Astrocyte (in vitro differentiated cells and primary cell): ENCODE data around the gene COX19. TPM values are rescaled to one million over a fixed set of nuclear protein-coding genes. Genes with fewer than 3 reads are reported as not detected.

ENCODE experiments used
- DNase-seq: peaks from one replicate; pipeline ENCODE4 v3.0.0-alpha.2; 2010; ENCODE audit warnings: low read depth
- FAIRE-seq: peaks from 2 replicates; lab custom pipeline; 2011; peaks lifted over from hg19 to GRCh38; lab: Jason Lieb, UNC
- H2AFZ ChIP-seq: 2 replicates; pipeline ENCODE4 v1.6.0; 2012; ENCODE audit warnings: low read depth, low read length, inconsistent platforms
- H3K27ac ChIP-seq: 2 replicates; pipeline ENCODE4 v1.5.1; 2011; ENCODE audit warnings: low read depth, low read length, inconsistent platforms
- H3K27me3 ChIP-seq: 2 replicates; pipeline ENCODE4 v1.6.0; 2011; ENCODE audit warnings: low read length, inconsistent platforms; ENCODE audit not compliant: insufficient read depth
- H3K36me3 ChIP-seq: 2 replicates; pipeline ENCODE4 v1.5.1; 2011; ENCODE audit warnings: low read length, inconsistent platforms; ENCODE audit not compliant: insufficient read depth
- H3K4me1 ChIP-seq: 2 replicates; pipeline ENCODE4 v1.5.1; 2011; ENCODE audit warnings: low read length, inconsistent platforms; ENCODE audit not compliant: insufficient read depth
- H3K4me2 ChIP-seq: 2 replicates; pipeline ENCODE4 v1.6.0; 2012; ENCODE audit warnings: low read length, inconsistent platforms
- H3K4me3 ChIP-seq: 2 replicates; pipeline ENCODE4 v1.5.1; 2011; ENCODE audit warnings: low read depth, mild to moderate bottlenecking, low read length, inconsistent platforms; ENCODE audit not compliant: insufficient read depth
- H3K79me2 ChIP-seq: 2 replicates; pipeline ENCODE4 v1.6.0; 2012; ENCODE audit warnings: mild to moderate bottlenecking, low read length, inconsistent platforms; ENCODE audit not compliant: insufficient read depth
- H3K9ac ChIP-seq: 2 replicates; pipeline ENCODE4 v1.6.0; 2012; ENCODE audit warnings: mild to moderate bottlenecking, low read length, inconsistent platforms
- H3K9me3 ChIP-seq: 2 replicates; pipeline ENCODE4 v1.5.1; 2012; ENCODE audit warnings: low read depth, mild to moderate bottlenecking, low read length, inconsistent platforms; ENCODE audit not compliant: insufficient read depth
- H4K20me1 ChIP-seq: 2 replicates; pipeline ENCODE4 v1.6.0; 2012; ENCODE audit warnings: low read length, inconsistent platforms; ENCODE audit not compliant: insufficient read depth
- H3K27ac Mint-ChIP-seq: one replicate; pipeline ENCODE4 v1.8.0; 2021; ENCODE audit warnings: mild to moderate bottlenecking, mixed read lengths; ENCODE audit not compliant: unreplicated experiment
- H3K27me3 Mint-ChIP-seq: one replicate; pipeline ENCODE4 v1.8.0; 2021; ENCODE audit warnings: low read depth, mixed read lengths; ENCODE audit not compliant: unreplicated experiment
- H3K36me3 Mint-ChIP-seq: one replicate; pipeline ENCODE4 v1.8.0; 2021; ENCODE audit warnings: low read depth, mixed read lengths; ENCODE audit not compliant: unreplicated experiment
- H3K4me1 Mint-ChIP-seq: one replicate; pipeline ENCODE4 v1.8.0; 2021; ENCODE audit warnings: low read depth, mixed read lengths; ENCODE audit not compliant: unreplicated experiment
- H3K4me3 Mint-ChIP-seq: one replicate; pipeline ENCODE4 v1.8.0; 2021; ENCODE audit warnings: mild to moderate bottlenecking, moderate library complexity, mixed read lengths; ENCODE audit not compliant: unreplicated experiment
- H3K9me3 Mint-ChIP-seq: one replicate; pipeline ENCODE4 v1.8.0; 2021; ENCODE audit warnings: mild to moderate bottlenecking, mixed read lengths; ENCODE audit not compliant: unreplicated experiment
- CTCF ChIP-seq: IDR thresholded peaks from 2 replicates; pipeline ENCODE4 v1.5.1; 2011; ENCODE audit warnings: low read depth, mild to moderate bottlenecking, inconsistent platforms, low read length, moderate library complexity; ENCODE audit not compliant: insufficient read depth
- EZH2 ChIP-seq: IDR thresholded peaks from 2 replicates; pipeline ENCODE4 v1.6.1; 2012; ENCODE audit warnings: mild to moderate bottlenecking, low read length, inconsistent platforms; ENCODE audit not compliant: insufficient read depth
- total RNA-seq: library from RNA; stranded (reverse); gene quantifications from 2 replicates; pipeline ENCODE4 v1.2.1, GENCODE V29; 2021

COX19 gene
- total RNA-seq, 1 donor from 2014 or later = 13.4 TPM

- Mint-ChIP-seq H3K4me1 (peaks cover 6% of the 10 kb centered on the region), H3K36me3 (peaks cover 10% of the 10 kb centered on the region), H3K9me3 (no peaks in the 10 kb centered on the region), H3K4me3 (peak overlapping the region; percentile 96), H3K27ac (no peak overlapping the region), H3K27me3 (no peaks in the 10 kb centered on the region)
- no peak overlapping the region for H3K4me3 ChIP-seq
- DNase-seq (no peak), FAIRE-seq (no peak)
- H3K36me3 ChIP-seq = peaks cover 24% of the 10 kb centered on the region
- H3K27ac ChIP-seq = no peak overlapping the region
- H3K9ac ChIP-seq = no peak overlapping the region
- H3K27me3 ChIP-seq = no peaks in the 10 kb centered on the region
- peaks cover 8% of the 10 kb centered on the region for H3K4me1 ChIP-seq
- H3K9me3 ChIP-seq = no peaks in the 10 kb centered on the region
- H4K20me1 ChIP-seq = peaks cover 59% of the 10 kb centered on the region
- TF ChIP-seq CTCF (no peak), EZH2 (no peak)
- H2AFZ ChIP-seq = no peak overlapping the region
- no peak overlapping the region for H3K4me2 ChIP-seq
- peaks cover 60% of the 10 kb centered on the region for H3K79me2 ChIP-seq
Observed at GRCh38 chr7:972676-973309, 2.6 kb downstream of the COX19 start.

GRCh38 chr7:972110-972509, 3.2 kb downstream of the COX19 start:
- H3K27me3 ChIP-seq = no peaks in the 10 kb centered on the region
- H3K36me3 ChIP-seq = peaks cover 24% of the 10 kb centered on the region
- DNase-seq (no peak), FAIRE-seq (no peak)
- no peaks in the 10 kb centered on the region for H3K9me3 ChIP-seq
- Mint-ChIP-seq H3K36me3 (peaks cover 11% of the 10 kb centered on the region), H3K4me3 (no peak overlapping the region), H3K4me1 (no peaks in the 10 kb centered on the region), H3K27ac (no peak overlapping the region), H3K27me3 (no peaks in the 10 kb centered on the region), H3K9me3 (no peaks in the 10 kb centered on the region)
- H4K20me1 ChIP-seq = peaks cover 62% of the 10 kb centered on the region
- no peak for TF ChIP-seq EZH2
- no peak for TF ChIP-seq CTCF
- no peak overlapping the region for H3K27ac ChIP-seq
- H3K4me3 ChIP-seq = no peak overlapping the region
- H3K4me1 ChIP-seq = peaks cover 8% of the 10 kb centered on the region
- no peak overlapping the region for H3K9ac ChIP-seq
- peaks cover 60% of the 10 kb centered on the region for H3K79me2 ChIP-seq
- no peak overlapping the region for H2AFZ ChIP-seq
- H3K4me2 ChIP-seq = no peak overlapping the region

DNA sequence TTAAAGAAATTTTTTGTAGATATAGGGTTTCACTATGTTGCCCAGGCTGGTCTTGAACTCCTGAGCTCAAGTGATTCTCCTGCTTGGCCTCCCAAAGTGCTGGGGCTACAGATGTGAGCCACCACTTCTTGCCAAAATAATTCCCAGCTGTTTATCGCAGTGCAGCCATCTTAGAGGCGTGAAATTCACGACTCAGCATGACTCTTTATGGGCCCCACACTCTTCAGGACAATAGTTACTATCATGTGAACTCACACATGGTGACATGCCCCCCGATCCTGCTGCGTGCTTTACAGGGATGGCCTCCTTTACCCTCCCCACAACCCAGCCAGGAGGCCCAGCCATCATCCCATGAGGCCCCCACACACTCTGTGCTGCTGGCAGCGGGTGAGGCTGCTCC, 4.6 kb downstream of the COX19 start:
- Histone ChIP-seq H3K9me3 (no peaks in the 10 kb centered on the region), H3K4me1 (peaks cover 7% of the 10 kb centered on the region), H3K4me2 (no peak overlapping the region), H2AFZ (no peak overlapping the region), H3K9ac (no peak overlapping the region), H3K27me3 (no peaks in the 10 kb centered on the region), H3K27ac (no peak overlapping the region), H4K20me1 (peaks cover 72% of the 10 kb centered on the region), H3K36me3 (peaks cover 28% of the 10 kb centered on the region), H3K79me2 (peaks cover 60% of the 10 kb centered on the region), H3K4me3 (no peak overlapping the region)
- TF ChIP-seq CTCF (no peak), EZH2 (no peak)
- no peak for DNase-seq
- Mint-ChIP-seq H3K27me3 (no peaks in the 10 kb centered on the region), H3K4me1 (peaks cover 4% of the 10 kb centered on the region), H3K9me3 (no peaks in the 10 kb centered on the region), H3K36me3 (peaks cover 11% of the 10 kb centered on the region), H3K4me3 (no peak overlapping the region), H3K27ac (peak overlapping the region; percentile 20)
- FAIRE-seq = no peak
